Measurements from ENCODE around the gene MRTFB.

Gene MRTFB

DNA sequence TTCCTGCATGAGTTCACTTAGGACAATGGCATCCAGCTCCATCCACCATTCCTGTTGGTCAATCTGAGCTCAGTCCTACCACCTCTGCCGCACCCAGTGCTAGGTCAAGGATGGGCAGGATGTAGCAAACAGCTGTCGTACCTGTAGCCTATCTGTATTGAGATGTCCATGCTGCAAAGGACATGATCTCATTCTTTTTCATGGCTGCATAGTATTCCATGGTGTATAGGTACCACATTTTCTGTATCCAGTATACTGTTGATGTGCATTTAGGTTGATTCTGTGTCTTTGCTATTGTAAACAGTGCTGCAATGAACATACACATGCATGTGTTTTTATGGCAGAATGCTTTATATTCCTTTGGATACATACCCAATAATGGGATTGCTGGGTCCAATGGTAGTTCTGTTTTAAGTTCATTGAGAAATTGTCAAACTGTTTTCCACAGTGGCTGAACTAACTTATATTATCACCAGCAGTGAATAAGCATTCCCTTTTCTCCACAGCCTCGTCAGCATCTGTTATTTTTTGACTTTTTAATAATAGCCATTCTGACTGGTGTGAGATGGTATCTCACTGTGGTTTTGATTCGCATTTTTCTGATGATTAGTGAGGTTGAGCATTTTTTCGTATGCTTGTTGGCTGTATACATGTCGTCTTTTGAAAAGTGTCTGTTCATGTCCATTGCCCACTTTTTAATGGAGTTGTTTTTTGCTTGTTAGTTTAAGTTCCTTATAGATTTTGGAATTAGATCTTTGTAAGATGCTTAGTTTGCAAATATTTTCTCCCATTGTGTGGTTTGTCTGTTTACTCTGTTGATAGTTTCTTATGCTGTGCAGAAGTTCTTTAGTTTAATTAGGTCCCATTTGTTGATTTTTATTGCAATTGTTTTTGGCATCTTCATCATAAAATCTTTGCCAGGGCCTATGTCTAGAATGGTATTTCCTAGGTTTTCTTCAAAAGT is 7.2 kb upstream of the MRTFB start:
- no peak for DNase-seq (ENCODE audit: low read depth)

DNA sequence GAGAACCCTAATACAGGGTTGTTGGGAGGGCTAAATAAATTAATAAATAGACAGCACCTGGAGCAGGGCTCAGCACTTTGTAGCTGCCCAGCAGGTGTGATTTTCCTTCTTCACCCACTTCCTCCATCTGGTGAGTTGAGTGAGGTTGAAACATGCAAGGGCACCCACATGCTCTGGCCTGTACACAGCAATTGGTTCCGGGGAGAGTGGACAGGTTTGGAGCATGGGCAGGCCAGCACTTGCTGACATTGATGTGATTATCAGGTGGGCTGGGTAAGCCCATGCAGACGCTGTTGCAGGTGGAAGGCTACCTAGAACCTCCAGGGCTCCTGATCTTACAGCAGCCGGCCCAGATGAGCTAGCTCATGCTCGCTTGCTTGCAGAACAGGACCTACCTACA is 1.3 kb upstream of the MRTFB start:
- no peak for DNase-seq (ENCODE audit: low read depth)

DNA sequence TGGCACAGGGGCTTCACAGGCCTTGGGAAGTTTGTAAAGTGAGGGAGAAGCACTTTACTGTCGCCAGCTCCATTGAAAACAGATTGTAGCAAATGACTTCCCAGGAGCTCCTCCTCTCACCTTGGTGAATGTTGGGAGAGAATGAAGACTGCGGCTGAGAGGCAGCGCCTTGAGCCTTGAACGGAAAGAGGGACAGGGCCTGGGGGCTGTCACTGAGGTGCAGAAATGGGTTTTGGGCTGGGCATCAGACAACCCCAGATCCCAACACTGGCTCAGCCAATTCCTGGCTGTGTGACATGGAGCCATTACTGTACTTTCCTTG is 603 bp upstream of the MRTFB start:
- no peak for DNase-seq (ENCODE audit: low read depth)

GRCh38 chr16:14071576-14072271 is 605 bp downstream of the MRTFB start:
- no peak for DNase-seq (ENCODE audit: low read depth)

GRCh38 chr16:14072360-14072759 is 1.2 kb downstream of the MRTFB start:
- no peak for DNase-seq (ENCODE audit: low read depth)

DNA sequence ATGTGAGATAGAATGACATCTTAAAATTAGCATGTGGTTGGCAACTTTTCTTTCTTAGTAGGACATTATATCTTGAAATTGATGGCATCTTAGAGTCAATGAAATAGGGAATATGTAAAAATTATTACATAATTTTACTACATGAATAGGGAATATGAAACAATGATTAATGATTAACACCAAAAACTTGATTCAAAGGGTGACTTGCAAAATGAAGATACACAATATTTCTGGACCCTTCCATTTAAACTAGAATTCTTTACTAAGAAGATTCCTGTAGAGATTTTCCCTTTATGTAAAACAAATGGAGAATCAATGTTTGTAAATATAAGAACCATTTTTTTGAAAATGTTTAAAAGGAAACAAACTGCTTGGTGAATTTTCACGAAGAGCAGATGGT is 3.4 kb downstream of the MRTFB start:
- DNase-seq (ENCODE audit: low read depth) = no peak

DNA sequence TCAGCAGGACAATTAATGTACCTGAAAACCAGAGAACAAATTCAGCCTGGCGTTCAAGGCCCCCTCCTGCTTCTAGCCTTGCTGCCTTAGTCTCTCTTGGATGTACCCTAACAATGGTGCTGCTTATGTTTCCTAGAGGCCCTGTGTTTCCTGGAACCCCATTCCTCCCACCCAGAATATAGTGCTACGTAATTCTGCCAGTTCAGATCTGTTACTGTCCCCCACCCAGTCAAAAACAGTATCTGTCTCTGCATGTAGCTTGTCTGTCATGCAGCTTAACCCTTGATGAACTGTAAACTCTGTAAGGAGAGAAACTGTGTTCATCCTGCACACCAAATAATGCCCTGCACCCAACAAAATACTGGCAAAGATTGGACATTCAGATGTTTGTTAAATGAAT is 6.8 kb downstream of the MRTFB start:
- DNase-seq (ENCODE audit: low read depth) = no peak

DNA sequence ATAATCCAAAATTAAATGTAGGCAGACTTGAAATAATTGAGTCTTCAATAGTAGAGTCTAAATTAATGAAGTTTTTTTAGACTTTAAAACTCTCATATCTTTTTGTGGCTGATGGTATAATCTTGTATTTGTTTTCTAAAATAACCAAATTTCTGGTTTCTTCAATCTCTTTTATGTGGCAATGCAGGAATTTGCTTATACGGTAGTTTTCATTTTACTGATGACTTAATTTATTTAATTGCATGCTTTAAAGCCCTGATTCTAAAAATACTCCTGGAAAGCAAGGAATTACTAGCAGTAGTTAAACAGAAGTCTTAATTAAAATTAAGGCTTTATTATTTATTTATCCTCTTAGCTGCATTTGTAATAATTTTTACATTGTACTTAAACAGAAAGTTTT is 15.4 kb downstream of the MRTFB start:
- no peak for DNase-seq (ENCODE audit: low read depth)

- DNase-seq (ENCODE audit: low read depth) = no peak
These were observed 16.1 kb downstream of the MRTFB start for GRCh38 chr16:14087181-14087580.

DNA sequence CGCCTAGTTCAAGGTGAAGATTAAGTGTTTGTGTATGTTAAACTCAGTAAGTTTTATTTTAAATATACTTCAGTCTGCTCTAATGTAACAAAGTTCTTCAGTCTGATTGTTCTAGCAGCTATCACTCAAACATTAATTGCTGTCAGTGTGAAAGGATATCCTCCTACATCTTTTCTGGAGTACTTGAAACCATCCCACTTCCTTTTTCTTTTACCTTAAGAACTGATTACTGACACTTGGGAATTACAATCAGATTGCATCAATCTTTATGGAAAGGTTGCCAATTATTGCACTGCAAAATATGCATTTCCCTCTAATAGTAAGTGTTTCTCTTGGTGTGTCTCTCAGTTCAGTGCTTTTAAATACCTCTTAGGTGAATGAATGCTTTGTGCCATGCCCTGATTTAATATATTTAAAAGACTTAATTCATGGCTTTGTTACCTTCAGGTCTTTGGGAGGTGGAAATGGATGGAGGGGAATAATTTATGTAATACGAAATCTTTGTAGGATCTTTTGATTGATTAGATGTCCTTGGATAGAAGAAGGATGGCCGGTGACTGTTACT is 16.6 kb downstream of the MRTFB start:
- DNase-seq (ENCODE audit: low read depth) = no peak

DNA sequence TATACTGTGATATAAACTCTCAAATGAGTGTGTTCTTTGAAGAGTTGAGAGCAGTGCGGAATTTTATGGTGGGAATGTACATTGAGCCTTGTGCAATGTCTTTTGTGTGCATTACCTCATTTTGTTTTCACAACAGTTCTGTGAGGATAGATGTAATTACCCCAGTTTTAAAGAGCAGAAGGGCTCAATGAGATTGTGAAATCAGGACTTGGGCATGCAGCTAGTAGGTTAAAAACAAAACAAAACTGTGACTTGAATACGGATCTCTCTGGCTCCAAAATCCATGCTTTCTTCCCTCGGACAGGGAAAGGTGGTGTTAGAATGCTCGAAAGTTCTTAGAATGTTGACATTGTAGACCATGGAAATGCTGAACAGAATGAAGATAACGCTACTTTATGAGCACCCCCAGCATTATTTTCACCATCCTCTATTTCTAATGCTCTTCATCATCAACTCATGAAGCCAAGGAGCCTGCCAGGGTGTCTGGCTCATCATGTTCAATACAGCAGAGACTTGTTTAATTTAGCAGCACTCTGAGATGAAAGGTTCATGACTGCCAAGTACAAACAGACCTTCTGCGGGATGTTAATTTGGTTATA is 17.1 kb downstream of the MRTFB start:
- no peak for DNase-seq (ENCODE audit: low read depth)

DNA sequence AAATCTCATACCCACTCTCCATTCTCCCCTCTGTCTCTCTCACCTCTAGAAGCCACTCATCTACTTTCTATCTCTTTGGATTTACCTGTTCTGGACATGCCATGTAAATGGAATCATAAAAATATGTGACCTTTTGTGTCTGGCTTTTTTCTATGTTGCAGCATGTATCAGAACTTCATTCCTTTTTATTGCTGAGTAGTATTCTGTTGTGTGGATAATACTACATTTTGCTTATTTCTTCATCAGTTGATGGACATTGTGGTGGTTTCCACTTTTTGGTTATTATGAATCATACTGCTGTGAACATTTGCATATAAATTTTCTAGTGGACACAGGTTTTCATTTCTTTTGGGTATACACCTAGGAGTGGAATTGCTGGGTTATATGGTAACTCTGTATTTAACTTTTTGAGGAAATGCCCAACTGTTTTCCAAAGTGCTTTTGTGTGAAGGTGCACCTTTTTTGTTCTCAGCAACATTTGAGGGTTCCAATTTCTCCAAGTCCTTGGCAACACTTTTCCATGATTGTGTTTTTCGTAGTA is 18.2 kb downstream of the MRTFB start:
- DNase-seq (ENCODE audit: low read depth) = no peak

- no peak for DNase-seq (ENCODE audit: low read depth)
These were observed 21.4 kb downstream of the MRTFB start for GRCh38 chr16:14092561-14092960.

DNA sequence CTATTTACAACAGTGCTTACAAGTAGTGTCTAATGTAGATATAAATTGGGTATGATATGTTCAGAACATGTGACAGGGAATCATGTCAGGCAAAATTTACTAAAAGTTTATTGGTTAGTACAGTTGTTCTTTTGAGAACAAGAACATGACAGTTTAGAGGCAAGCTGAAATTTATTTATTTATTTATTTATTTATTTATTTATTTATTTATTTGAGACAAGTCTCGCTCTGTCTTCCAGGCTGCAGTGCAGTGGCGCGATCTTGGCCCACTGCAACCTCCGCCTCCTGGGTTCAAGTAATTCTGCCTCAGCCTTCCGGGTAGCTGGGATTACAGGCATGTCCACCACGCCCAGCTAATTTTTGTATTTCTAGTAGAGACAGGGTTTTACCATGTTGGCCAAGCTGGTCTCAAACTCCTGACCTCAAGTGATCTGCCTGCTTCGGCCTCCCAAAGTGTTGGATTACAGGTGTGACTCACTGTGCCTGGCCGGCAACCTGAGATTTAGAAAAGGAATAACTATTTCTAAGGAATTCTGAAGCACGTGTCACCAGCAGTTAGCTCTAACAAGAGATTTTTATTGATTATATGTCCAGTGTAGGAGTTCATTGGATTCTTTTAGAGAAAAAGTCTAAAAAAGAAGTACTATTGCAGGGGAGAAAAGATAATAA is 24.9 kb downstream of the MRTFB start:
- DNase-seq (ENCODE audit: low read depth) = no peak

- DNase-seq (ENCODE audit: low read depth) = no peak
These were observed 26.3 kb downstream of the MRTFB start for GRCh38 chr16:14097182-14097959.

- no peak for DNase-seq (ENCODE audit: low read depth)
These were observed 27.0 kb downstream of the MRTFB start for GRCh38 chr16:14098081-14098480.

DNA sequence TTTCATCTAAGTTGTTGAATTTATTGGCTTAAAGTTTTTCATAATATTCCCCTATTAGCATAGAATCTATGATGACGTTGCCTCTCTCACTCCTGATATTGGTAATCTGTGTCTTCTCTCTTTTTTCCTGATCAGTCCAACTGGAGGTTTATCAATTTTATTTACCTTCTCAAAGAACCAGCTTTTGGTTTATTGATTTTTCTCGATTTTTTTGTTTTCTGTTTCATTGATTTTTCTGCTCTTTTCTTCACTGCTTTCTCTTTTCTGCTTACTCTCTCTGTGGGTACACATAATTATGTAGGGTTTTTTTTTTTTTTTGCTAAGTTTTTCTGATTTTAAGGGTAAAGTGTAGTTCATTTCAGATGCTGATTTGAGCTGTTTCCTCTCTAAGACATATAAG is 29.7 kb downstream of the MRTFB start:
- no peak for DNase-seq (ENCODE audit: low read depth)

DNA sequence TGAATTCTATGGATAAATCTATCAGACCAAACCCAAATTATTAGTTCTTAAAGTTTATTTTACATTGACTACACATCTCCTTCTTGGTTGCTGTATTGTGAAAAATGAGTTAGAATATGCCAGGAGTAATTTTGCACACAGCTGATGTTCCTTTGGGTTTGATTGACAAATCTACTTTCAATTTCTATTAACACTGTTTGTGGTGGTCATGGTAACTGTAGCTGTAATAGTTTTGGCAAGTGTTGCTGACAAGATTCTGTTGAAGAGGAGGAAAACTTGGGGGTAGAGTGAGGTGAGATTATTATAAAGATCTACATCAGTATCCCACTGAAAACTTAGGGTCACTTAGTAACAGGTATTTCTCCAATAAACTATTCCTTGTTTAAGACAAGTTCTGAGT is 30.3 kb downstream of the MRTFB start:
- no peak for DNase-seq (ENCODE audit: low read depth)

DNA sequence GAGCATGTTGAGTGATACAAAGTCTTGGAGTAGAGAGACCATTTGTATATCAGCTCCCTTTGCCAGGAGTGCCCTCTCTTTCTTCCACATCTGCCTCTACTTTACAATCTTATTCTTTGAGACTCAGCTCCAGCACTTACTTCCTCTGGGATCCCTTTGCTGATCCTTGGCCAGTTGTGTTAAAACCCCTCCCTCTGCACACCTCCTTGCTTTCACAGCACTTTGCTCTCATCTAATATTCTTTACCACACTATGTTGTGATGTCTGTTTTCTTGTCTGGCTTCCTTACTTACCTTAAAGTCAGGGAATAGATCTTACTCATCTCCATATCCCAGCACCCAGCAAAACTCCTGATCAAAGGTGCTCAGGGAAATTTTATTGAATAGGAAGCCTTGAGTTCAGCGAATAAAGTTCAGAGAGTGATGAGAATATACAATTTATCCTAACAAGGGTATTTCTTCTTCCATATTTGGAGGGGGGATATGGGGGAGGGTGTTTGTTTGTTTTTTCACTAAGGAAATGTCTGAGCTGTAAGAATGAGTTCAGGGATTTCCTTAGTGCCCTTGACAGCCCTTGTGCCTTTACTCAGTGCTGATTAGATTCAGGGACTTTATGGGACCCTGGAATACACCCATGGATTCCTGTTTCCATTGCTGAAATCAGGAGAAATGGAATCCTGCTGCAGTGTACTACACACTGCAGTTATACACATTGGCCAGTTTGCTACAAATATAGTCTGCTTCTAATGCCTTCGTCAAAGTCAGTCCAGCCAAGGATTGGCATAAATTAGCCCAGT is 32.0 kb downstream of the MRTFB start:
- DNase-seq (ENCODE audit: low read depth) = no peak

- DNase-seq (ENCODE audit: low read depth) = no peak
These were observed 32.9 kb downstream of the MRTFB start for GRCh38 chr16:14104066-14104465.
